Endothelial cell of umbilical vein (primary cell): ENCODE data around the gene GORASP1. TPM values are rescaled to one million over a fixed set of nuclear protein-coding genes. Genes with fewer than 3 reads are reported as not detected.

Source experiments
- BruUV-seq: library from RNA; stranded (reverse); fragments of 400-500 nt; replicated peaks from 2 replicates; lab custom pipeline; 2021; lab: Mats Ljungman, UMichigan
- CTCF ChIA-PET: fragments of 300-600, 350-600 bp; sonication (Branson Sonifier 250); formaldehyde crosslinking; loops from one replicate; lab custom pipeline; 2021; ENCODE audit warnings: antibody characterized with exemption, inconsistent platforms; lab: Charles Lee
- POLR2A ChIA-PET: fragments of 300-600, 350-600 bp; sonication (Branson Sonifier 250); formaldehyde crosslinking; loops from one replicate; lab custom pipeline; 2021; ENCODE audit warnings: antibody characterized with exemption, inconsistent platforms; lab: Charles Lee
- DNase-seq: peaks from one replicate; pipeline ENCODE4 v3.0.0-alpha.2; 2011; ENCODE audit warnings: low read depth, low spot score
- FAIRE-seq: peaks from 2 replicates; lab custom pipeline; 2011; peaks lifted over from hg19 to GRCh38; lab: Jason Lieb, UNC
- H2AFZ ChIP-seq: 2 replicates; pipeline ENCODE4 v1.6.0; 2012; ENCODE audit warnings: low read depth, low read length, control low read depth, inconsistent platforms
- H3K27ac ChIP-seq: 2 replicates; pipeline ENCODE4 v1.5.1; 2011; ENCODE audit warnings: low read depth, mild to moderate bottlenecking, control low read depth, low read length, moderate library complexity; ENCODE audit not compliant: insufficient read depth
- H3K27me3 ChIP-seq, 2 experiments: 2 replicates each; pipeline versions ENCODE4 v1.6.0 to v1.6.1; 2011; ENCODE audit warnings: low read length in 2 of 2, mixed read lengths in 1 of 2; ENCODE audit not compliant: control insufficient read depth in 2 of 2, insufficient read depth in 2 of 2
- H3K36me3 ChIP-seq, 2 experiments: 2 replicates in 1 of 2; 3 replicates in 1 of 2; pipeline ENCODE4 v1.5.1; 2011; ENCODE audit warnings: low read length in 2 of 2, mild to moderate bottlenecking in 1 of 2, moderate library complexity in 1 of 2; ENCODE audit not compliant: control insufficient read depth in 2 of 2, insufficient read depth in 2 of 2; ENCODE audit errors: extremely low read depth in 1 of 2
- H3K4me1 ChIP-seq: 3 replicates; pipeline ENCODE4 v1.5.1; 2011; ENCODE audit warnings: mild to moderate bottlenecking, low read length; ENCODE audit not compliant: control insufficient read depth, insufficient read depth; ENCODE audit errors: extremely low read depth
- H3K4me2 ChIP-seq: 2 replicates; pipeline ENCODE4 v1.6.1; 2011; ENCODE audit warnings: low read length, control low read depth, mixed read lengths; ENCODE audit not compliant: insufficient read depth
- H3K4me3 ChIP-seq, 3 experiments: fragments of 200-600 bp in 1 of 3; sonication (generic), shearing (Covaris generic) in 1 of 3; replicated peaks in 1 of 3; 2 replicates each; pipeline ENCODE4 v1.5.1; 2011 to 2016; ENCODE audit warnings: control low read depth in 3 of 3, low read length in 3 of 3, mild to moderate bottlenecking in 2 of 3, inconsistent platforms in 1 of 3, low read depth in 1 of 3, moderate library complexity in 1 of 3; ENCODE audit not compliant: insufficient read depth in 1 of 3
- H3K79me2 ChIP-seq: 2 replicates; pipeline ENCODE4 v1.6.0; 2012; ENCODE audit warnings: low read length, inconsistent platforms; ENCODE audit not compliant: control insufficient read depth, insufficient read depth
- H3K9ac ChIP-seq: replicated peaks from 2 replicates; pipeline ENCODE3; 2011; ENCODE audit warnings: low read length, control low read depth; ENCODE audit not compliant: insufficient read depth; ENCODE audit errors: extremely low read depth
- H3K9me1 ChIP-seq: replicated peaks from 3 replicates; pipeline ENCODE4 v1.6.0; 2011; ENCODE audit warnings: mild to moderate bottlenecking, low read length; ENCODE audit not compliant: control insufficient read depth, insufficient read depth; ENCODE audit errors: extremely low read depth
- H3K9me3 ChIP-seq: replicated peaks from 2 replicates; pipeline ENCODE4 v1.5.1; 2012; ENCODE audit warnings: low read length, inconsistent platforms; ENCODE audit not compliant: control insufficient read depth, insufficient read depth
- H4K20me1 ChIP-seq: replicated peaks from 2 replicates; pipeline ENCODE3; 2011; ENCODE audit warnings: mild to moderate bottlenecking, low read length; ENCODE audit not compliant: control insufficient read depth, insufficient read depth; ENCODE audit errors: extremely low read depth
- EZH2 ChIP-seq: IDR thresholded peaks from 2 replicates; pipeline ENCODE4 v1.6.1; 2012; ENCODE audit warnings: borderline replicate concordance, low read depth, mild to moderate bottlenecking, moderate library complexity, low read length, inconsistent platforms; ENCODE audit not compliant: severe bottlenecking
- FOS ChIP-seq: IDR thresholded peaks from 2 replicates; pipeline ENCODE4 v1.6.1; 2011; ENCODE audit warnings: mild to moderate bottlenecking, low read length, moderate library complexity, borderline replicate concordance; ENCODE audit not compliant: insufficient read depth
- GATA2 ChIP-seq: IDR thresholded peaks from 2 replicates; pipeline ENCODE4 v1.7.0; 2011; ENCODE audit warnings: low read depth, mild to moderate bottlenecking, moderate library complexity, mixed read lengths, low read length; ENCODE audit not compliant: insufficient read length, insufficient read depth
- JUN ChIP-seq: IDR thresholded peaks from 2 replicates; pipeline ENCODE4 v1.6.1; 2011; ENCODE audit warnings: borderline replicate concordance, low read depth; ENCODE audit not compliant: insufficient read length, insufficient read depth
- MYC ChIP-seq: IDR thresholded peaks from one replicate; pipeline ENCODE4 v1.6.1; 2011; ENCODE audit warnings: mild to moderate bottlenecking, low read depth, low read length
- POLR2A ChIP-seq: IDR thresholded peaks from 2 replicates; pipeline ENCODE4 v1.6.1; 2012; ENCODE audit warnings: low read depth, mild to moderate bottlenecking, control low read depth, low read length
- POLR2AphosphoS5 ChIP-seq: IDR thresholded peaks from 2 replicates; pipeline ENCODE4 v1.6.1; 2012; ENCODE audit warnings: low read depth, mild to moderate bottlenecking, control low read depth, low read length, moderate library complexity; ENCODE audit not compliant: insufficient read depth
- dilution Hi-C: fragments of 300-500 bp; cut with MboI; formaldehyde crosslinking; loops from one replicate; pipeline ENCODE4 v1.15.0; 2019; ENCODE audit warnings: low sequenced_read_pairs; ENCODE audit not compliant: extremely low pct_ligation_motif_present
- intact Hi-C: fragments of 100-400 bp; cut with micrococcal nuclease; formaldehyde crosslinking; loops from one replicate; pipeline ENCODE4 v1.10.0; 2022
- polyA plus RNA-seq, 4 experiments: library from polyadenylated mRNA; depleted of rRNA in 3 of 4; stranded (reverse) in 3 of 4; unstranded in 1 of 4; fragments of >200 nt; gene quantifications; 2 replicates each; pipeline versions ENCODE4 v1.2.1 to v1.2.3, GENCODE V29; 2011 to 2012; ENCODE audit warnings: missing spikeins in 1 of 4
- total RNA-seq: library from RNA; stranded (reverse); gene quantifications from 2 replicates; pipeline ENCODE4 v1.2.3, GENCODE V29; 2021
- TF ChIP-seq, protein P1 (sequence below): IDR thresholded peaks from 2 replicates; pipeline ENCODE4 v1.6.1; 2011; ENCODE audit not compliant: insufficient read depth, insufficient read length
- TF ChIP-seq, protein P2 (sequence below), 2 donors: IDR thresholded peaks; 1 replicate in 1 of 2; 2 replicates in 1 of 2; pipeline ENCODE4 v1.5.1; 2011; ENCODE audit warnings: low read length in 2 of 2, mild to moderate bottlenecking in 2 of 2, moderate library complexity in 2 of 2, control low read depth in 1 of 2, inconsistent platforms in 1 of 2, low read depth in 1 of 2; ENCODE audit not compliant: insufficient read depth in 1 of 2; ENCODE audit errors: extremely low read depth in 1 of 2

Gene GORASP1
- total and polyA plus RNA-seq, 2 donors (not counting 3 experiments of a cell fraction or from before 2014, with no cell fraction given): 62.5 to 68.0 TPM

DNA sequence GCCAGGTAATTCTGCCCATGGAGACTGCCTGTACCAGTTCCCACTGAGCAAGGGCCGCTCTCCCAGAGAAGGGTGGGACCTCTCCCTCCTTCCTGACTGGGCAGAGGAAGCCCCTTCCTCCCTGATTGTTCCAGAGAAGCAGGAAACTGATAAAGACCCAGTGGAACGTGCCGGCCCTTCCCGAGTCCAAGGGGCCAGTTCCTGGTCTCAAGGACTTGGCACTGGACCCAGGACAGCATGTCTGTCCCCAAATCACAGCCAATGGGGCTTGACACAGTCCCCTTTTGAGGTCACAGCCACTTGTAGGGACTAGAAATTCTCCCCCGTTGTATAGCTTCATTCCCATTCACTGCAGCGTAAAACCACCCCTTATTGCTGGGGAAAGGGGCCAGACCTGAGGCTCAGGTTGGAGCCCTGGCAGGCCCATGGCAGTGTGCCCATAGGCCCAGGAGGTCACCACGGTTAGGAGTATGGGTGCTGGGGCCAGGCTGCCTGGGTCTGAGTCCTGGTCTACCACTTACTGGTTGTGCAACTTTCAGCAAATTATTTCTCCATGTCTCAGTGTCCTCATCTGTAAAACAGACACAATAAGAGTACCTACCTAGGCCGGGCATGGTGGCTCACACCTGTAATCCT is 27.9 kb upstream of the GORASP1 start:
- H3K4me2 ChIP-seq: peak overlapping the region; percentile 29
- TF ChIP-seq FOS (no peak), POLR2A (no peak), MYC (no peak), JUN (no peak), GATA2 (peak; percentile 41), POLR2AphosphoS5 (peak; percentile 47), EZH2 (no peak)
- TF ChIP-seq, protein P1, sequence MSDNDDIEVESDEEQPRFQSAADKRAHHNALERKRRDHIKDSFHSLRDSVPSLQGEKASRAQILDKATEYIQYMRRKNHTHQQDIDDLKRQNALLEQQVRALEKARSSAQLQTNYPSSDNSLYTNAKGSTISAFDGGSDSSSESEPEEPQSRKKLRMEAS: no peak
- TF ChIP-seq, protein P2, sequence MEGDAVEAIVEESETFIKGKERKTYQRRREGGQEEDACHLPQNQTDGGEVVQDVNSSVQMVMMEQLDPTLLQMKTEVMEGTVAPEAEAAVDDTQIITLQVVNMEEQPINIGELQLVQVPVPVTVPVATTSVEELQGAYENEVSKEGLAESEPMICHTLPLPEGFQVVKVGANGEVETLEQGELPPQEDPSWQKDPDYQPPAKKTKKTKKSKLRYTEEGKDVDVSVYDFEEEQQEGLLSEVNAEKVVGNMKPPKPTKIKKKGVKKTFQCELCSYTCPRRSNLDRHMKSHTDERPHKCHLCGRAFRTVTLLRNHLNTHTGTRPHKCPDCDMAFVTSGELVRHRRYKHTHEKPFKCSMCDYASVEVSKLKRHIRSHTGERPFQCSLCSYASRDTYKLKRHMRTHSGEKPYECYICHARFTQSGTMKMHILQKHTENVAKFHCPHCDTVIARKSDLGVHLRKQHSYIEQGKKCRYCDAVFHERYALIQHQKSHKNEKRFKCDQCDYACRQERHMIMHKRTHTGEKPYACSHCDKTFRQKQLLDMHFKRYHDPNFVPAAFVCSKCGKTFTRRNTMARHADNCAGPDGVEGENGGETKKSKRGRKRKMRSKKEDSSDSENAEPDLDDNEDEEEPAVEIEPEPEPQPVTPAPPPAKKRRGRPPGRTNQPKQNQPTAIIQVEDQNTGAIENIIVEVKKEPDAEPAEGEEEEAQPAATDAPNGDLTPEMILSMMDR (IDR thresholded peaks at IDR 0.05; ENCODE audit: extremely low read depth in 1 of 2, insufficient read depth in 1 of 2, low read depth in 1 of 2, low read length in 2 of 2): no peak
- intact Hi-C loops: no loop called here
- no peaks in the 10 kb centered on the region for H3K9me3 ChIP-seq
- no peak overlapping the region for H3K9ac ChIP-seq
- no peaks in the 10 kb centered on the region for H3K79me2 ChIP-seq
- dilution Hi-C loops: no loop called here
- peak; percentile 68 for DNase-seq
- H2AFZ ChIP-seq: peak overlapping the region; percentile 36
- ChIA-PET POLR2A (interaction anchor here (1.0 kb wide), 1 partner anchor 12 kb away, joined by 3 read pairs; no protein-coding TSS in a partner anchor), CTCF (interaction anchor here (1.5 to 1.9 kb wide), 4 partner anchors 9 to 153 kb away, joined by 4 to 8 read pairs (median 6); no protein-coding TSS in a partner anchor)
- H4K20me1 ChIP-seq: no peaks in the 10 kb centered on the region
- H3K4me3 ChIP-seq: no peak overlapping the region
- no TSS peak for BruUV-seq
- no peaks in the 10 kb centered on the region for H3K9me1 ChIP-seq
- H3K27me3 ChIP-seq: no peaks in the 10 kb centered on the region
- H3K27ac ChIP-seq: no peak overlapping the region
- peaks cover 9% of the 10 kb centered on the region for H3K4me1 ChIP-seq
- FAIRE-seq: peak; percentile 87
- peaks cover 0 to 3% of the 10 kb centered on the region in 2 experiments for H3K36me3 ChIP-seq
